HG03469 (cell line): ENCODE results near the gene SMYD3.

ENCODE experiments used
- ATAC-seq: cut with Tn5 transposase; IDR thresholded peaks from one replicate; pipeline ENCODE4 v1.9.1; 2021; ENCODE audit warnings: mild to moderate bottlenecking, moderate library complexity, moderate number of reproducible peaks; ENCODE audit not compliant: unreplicated experiment

The SMYD3 gene

DNA sequence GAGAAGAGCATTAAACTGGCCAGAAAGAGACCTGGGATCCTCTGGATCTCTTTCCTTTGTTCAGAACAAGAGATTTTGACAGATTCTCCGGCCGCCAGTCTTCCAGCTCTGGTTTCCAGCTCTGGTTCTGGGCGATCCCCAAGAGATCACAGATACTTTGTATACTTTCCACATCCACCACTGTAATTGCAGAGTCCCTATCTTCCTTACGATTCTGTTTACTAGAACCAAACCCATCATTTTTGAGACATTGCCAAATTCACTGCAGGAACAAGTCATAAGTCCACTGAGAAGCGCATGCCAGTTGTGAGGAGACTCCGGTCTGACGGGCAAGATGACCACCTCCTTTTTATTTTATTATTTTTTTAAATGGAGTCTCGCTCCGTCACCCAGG lies 505.2 kb downstream of the SMYD3 start:
- no peak for ATAC-seq

DNA sequence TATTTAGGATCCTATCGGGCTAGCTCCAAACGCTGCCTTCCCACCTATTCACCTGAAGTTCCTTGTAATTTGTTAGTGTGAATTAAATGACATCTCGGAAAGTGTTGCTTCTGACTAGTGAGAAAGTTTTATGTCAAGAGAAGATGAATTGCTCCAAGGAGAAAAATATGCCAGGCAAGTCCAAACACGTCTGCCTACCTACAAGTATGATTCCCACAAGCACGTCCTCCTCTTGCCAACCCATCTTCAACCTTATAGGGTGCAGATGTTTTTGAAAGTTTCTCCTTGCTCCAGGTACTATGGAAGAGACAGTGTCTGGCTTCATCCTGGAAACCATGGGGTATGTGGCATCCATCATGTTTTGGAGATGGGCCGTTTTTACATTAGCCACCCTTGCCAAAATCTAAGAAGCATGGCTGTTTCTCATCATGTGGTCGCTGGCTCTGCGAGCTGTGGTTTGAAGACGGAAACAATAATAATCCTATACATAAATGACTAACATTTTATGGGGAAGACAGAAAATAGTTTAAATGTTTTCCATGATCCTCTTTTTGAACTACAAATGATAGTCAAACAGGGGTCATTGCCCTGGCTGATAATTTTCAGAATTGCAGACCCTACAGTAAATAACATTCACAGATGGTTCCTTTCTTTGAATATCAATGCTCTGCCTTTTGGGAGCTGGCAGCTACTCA lies 505.8 kb downstream of the SMYD3 start:
- ATAC-seq, result no peak

DNA sequence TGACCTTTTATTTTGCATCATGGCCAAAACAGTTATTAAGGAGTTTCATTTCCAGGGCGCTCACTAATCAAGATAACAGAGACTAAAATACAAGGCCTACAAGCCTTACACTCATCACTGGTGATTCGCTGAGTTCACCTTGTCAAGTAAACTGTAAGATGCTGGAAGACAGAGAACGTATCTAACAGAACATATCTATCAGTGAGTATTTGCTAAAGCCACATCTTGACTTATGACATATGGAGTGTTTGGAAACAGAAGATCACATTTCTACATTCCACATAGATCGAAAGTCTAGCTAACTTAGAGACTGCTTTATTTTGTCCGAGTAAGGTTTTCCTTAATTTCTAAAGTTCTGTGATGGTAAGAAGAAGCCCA lies 506.5 kb downstream of the SMYD3 start:
- ATAC-seq, result no peak

DNA sequence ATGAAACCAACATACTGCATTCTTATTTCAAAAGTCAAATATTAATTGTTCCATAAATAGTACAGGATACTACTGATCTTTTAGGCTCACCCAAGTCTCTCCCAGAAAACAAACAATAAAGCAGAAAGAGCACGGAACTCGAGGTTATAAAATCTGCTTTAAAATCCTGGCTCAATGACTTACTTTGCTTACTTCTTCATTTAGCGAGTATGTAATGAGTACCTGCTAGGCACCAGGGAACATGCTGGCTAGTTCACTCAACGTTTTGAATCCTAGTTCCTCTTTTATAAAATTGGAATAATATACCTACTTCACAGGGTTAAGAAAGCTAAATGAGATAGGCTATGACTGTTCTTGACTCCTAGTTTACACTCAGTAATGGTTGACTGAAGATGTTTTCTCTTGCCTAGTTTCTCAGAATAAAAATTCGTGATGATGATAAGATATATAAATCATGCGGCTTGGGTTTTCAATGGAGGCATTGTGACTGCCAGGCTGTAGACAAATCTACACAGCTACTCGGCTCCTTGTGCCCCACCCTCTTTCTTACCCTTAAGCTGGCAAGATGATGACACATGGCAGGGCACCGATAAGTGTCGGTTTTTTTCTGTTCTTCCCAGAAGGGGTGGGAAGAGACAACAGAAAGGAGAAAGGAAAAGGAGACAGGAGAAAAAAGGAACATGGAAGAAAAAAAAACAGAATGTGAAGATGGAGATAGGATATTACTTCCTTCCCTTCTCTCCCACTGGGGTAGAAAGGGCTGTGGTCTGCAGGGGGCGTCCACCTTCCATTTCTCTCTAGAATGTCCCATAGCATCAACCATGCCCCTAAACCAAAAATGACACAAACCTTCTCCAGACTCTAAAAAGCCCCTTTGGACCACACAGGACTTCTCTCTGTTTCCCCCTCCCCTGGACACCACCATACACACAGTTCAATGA lies 507.1 kb downstream of the SMYD3 start:
- ATAC-seq, result peak; percentile 91

DNA sequence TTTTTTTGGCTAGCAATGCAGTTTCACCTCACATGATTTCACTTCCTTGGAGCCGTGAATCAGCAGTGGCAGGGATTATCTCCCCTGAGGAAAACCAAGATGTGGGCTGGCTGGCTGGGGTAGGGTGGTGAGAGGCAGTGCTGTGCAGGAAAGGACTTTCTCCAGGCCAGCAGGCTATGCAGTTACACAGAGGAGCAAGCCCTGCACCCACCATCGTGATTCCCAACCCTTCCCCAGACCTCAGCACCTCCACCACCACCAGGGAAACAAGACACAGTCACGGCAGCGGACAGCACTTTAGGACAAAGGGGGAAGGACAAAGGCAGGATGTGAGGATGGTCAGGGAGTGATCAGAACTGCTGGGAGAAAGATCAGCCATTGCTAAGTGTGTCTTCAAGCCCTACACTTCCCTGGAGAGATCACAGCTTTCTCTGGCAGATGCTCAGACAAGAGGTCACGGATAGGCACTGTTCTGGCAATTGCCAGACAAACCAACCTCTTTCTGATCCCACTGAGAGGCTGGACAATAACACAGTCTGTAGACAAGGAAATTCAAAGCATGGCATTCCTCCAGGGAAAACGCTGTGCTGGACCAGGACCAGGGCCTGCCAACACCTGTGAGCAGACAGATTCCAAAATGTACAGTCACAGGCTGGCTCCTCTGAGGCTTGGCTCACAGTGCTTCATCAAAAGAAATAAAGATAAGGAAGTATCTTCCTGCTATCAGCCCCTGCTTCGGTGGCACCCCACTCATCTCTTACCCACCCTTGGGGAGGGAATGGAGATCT lies 509.4 kb downstream of the SMYD3 start:
- ATAC-seq, result no peak

DNA sequence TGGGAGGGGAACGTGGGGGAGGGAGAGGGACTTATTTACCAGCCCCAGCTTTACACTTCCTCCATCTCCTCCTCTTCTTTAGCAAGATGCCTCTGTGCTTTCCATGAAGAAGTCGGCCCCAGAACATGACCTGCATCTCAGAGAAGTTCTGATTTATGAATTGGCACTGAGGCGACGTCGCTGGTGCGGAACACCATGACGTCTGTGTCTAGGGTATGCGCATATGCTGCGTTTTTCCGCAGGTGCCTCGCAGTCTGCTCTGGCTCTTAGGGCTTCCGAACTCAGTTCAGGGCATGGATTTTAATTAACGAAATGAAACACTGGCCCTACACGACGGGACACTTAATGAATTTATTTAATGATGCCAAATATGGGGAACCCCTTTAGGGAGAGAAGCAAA lies 510.3 kb downstream of the SMYD3 start:
- ATAC-seq, result no peak

DNA sequence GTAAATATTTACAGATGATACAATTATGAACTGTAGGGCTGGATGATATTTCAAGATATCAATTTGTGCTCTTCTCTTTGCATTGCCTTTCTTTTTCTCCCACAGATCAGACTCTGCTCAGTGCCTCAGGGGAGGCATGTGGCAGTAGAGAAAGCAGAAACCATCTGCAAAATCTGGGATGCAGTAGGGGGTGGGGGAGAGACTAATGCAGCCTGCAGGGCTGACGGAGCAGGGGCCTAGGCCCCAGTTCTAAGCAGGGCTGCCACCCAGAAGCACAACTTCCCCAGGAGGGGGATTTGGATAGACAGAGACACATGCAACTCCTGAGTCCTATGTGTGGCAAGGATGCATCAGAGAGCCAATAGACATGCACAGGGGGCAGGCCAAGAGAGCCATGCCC lies 511.6 kb downstream of the SMYD3 start:
- ATAC-seq, result no peak

DNA sequence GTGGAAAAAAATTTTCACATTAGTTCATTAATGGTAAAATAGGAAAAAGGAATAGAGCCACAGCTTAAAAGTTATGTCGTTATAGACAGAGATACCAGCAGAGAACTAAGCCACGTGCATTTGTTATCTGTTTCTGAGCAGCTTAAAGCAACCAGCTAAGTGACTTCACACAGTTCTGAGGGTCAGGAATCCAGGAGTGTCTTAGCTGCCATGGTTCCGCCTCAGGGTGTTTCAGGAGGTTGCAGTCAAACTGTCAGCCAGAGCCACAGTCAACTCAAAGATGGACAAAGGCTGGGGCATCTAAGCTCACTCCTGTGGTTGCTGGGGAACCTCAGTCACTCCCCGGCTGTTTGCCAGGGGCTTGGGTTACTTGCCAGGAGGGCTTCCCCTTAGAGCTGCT lies 515.8 kb downstream of the SMYD3 start:
- no peak for ATAC-seq

DNA sequence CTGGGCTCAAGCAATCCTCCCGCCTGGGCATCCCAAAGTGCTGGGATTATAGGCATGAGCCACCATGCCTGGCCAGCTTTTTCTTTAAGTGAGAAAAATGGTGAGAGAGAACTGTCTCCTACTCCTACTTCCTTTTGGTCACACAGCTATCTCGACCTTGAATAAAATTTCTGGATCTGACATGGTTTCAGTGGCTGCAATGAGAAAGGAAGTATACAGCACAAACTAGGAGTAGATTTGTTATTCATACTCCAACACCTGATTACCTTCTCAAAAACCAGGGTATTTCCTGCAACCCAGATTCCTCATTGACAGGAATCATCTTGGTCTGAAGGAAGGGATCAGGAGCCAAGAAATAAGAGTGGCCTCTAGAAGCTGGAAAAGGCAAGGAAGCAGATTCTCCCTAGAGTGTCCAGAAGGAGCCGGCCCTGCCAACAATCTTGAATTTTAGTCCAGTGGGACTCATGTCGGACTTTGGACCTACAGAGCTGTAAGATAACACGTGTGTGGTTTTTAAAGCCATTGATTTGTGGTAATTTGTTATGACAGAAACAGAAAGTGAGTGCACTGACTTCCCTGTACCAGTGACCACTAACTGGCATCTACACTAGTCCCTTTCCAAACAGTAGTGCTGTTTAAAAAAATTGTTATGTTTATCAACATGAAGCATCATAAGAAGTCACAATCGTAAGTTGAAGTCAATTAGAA lies 516.6 kb downstream of the SMYD3 start:
- no peak for ATAC-seq

DNA sequence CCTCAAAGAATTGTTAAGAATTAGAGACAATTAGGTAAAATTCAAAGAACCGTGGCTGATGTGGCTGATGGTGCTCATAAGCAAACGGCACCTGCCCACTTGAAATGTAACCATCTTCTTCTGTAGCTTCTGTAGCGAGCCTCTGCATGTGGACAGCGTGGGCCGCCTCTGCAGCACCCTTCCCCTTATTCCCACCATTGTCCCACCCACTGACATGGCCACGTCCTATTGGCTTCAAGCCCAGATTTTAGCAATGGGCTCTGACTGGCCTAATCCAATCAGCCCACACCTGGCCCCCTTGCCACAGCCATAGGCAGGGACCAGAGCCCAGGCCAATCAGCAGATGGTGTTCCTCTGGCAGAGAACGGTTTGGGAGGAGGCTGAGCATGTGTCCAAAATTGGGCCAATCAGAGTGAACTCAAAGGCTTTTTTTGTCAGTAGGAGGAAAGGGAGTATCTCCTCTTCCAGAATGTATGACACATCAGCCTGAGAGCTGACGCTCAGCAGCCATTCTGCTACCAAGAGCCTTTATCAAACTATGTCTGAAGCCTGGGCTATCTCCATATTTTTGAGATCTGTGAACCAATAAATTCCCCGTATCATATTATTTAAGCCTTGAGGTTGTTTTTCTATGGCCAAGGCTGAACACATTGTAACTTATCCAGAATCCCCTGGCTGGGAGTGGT lies 518.5 kb downstream of the SMYD3 start:
- no peak for ATAC-seq

DNA sequence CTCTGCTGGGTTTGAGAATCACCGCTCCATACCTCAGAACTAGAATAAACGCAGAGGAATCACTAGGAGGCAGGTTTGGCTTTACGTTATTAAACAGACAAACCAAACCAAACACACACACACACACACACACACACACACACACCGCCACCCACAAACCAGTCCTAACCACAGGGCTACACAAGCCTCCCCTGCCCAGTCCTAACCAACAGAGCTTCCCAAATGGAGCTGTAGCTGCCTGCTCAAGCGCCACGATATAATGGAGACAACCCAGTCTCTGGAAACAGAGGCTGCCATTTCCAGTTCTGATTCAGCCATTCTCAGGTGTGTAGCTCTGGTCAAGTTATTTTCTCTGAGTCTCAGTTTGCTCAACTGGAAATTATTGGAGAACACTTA lies 519.1 kb downstream of the SMYD3 start:
- ATAC-seq, result no peak

DNA sequence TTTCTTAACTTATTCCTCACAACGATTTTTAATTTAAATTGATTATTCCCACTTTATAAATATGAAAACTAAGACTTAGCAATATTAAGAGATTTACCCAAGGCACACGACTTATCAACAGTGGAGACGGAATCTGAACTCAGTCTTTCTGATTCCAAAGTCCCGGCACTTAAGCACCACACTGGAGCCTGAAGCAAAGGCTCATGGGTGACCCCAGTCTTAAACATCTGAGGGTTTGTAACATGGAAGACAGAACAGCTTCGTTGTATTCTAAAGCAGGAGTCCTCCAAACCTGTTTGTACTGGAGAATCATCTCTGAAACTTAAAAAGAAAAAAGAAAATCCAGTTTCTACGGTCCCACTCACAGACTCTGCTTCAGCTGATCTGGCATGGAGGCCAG lies 519.5 kb downstream of the SMYD3 start:
- ATAC-seq, result no peak

DNA sequence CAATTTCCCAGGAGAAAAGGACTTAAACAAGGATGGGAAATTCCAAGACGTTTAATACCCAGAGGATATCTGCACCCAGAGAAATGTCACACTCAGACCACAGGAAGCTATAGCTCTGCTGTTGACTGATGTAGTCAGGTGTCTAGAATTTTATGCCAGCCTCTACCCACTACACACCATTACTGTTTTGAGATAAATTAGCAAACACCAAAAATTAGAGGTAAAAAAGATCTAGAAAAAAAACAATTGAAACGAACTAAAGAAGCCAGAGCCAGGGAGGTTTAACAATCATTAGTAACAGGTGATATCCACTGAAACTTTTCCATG lies 519.9 kb downstream of the SMYD3 start:
- no peak for ATAC-seq

DNA sequence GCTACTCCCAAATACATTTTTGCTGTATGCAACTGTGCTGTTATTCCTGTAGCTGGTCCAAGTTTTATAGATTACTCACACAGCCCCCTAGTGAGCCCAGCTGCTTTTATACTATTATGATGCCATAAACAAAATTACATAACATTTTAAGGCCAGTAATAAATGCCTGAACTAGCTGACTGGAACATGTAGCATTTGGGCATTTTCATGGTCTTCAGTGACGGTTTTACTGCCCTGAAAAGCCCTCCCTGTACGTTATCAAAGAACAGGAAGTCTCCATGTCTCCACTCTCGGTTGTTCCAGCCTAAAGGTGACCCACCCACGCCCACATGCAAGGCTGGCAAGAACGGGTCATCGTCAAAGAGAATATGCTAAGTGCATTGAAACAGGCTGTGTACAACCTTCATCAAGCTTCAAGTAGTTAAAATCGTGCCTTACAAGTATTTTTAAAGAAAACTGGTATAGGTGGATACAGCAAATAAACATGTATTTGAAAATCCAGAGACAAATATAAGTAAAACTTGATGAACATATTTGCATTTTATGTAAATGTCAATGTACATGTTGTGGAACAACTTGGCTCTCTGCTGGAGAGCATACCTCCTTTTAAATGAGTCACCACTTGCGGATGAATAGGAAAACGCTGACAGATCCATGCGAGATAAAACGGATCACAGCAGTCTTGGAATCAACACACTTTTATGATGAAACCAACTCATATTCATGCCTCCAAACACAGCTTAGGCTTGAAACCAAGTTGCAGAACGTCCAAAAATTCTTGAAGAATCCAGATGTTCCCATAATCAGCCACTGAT lies 520.5 kb downstream of the SMYD3 start:
- ATAC-seq, result no peak

DNA sequence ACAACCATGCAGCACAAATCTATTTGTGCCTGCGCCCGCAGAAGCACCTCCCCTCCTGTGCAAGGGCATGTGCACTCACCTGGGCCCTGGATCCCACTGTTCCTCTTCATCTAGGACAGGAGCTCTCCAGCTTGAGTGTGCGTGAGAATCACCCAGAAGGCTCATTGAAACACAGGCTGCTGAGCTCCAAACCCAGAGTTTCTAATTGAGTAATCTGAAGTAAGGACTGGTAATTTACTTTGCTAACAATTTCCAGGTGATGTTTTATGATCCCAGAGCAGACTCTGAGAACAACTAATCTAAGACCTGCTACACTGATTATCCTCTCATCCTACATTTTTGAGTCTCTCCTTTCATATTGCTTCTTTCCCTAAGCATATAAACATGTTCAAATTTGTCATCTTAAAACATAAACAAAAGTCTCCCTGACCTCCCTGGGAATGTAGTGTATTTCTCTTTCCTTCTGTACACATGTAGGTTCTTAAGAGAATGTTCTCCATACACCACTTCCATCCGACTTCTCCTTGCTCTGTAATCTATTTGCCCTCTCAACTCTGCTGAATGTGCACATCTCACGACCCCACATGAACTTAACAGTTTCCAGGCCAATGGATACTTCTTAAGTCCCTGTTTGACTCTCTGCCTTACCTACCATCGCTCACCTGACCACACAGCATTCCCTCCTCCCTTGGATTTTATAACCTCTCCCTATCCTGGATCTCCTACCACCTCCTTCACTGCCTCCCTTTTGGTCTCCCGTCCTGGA lies 522.5 kb downstream of the SMYD3 start:
- no peak for ATAC-seq

DNA sequence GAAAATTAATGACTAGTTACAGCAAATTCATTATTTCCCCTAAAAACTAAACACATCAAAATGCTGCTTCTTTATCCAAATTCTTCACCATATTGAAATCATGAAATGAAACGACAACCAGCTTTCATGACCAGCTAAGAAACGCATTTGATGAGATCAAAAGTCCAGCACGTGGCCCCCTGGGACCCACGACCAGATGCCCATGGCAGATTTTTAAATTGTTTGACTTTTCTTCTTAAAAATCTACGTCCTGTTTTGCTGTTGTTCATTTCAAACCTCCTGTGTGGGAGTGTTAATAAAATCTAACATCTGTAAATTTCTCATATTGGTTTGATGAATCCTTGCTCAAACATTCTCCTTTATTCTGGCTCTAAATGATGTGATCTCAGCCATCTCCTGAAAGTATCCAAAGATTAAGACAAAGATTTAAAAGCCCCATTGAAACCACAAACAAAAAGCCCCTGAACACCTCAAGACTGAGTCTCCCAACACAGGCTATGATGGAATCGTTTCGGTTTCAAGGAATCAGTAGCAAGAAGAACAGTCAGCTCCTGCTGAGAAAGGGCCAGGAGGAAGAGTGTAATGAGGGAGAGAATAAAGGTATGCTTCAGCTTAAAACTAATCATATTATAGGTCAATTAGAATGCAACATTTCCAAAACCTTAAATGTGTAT lies 523.6 kb downstream of the SMYD3 start:
- no peak for ATAC-seq

DNA sequence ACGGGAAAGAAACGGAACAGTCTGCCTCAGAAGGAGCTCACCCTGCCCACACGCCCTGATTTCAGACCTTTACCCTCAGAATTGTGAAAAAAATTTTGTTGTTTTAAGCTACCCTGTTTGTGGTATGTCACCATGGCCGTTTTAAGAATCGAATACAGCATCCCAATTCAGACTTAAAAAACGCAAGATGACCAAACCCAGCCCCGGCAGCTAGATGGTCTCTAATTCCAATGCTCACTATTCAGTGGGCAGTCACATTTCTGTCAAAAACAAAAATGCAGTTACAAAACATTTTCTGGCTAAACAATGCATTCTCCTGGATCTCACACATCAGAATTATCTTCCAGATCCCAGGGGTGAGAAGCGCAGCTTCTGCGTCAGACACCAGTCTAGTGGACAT lies 527.5 kb downstream of the SMYD3 start:
- ATAC-seq, result no peak

DNA sequence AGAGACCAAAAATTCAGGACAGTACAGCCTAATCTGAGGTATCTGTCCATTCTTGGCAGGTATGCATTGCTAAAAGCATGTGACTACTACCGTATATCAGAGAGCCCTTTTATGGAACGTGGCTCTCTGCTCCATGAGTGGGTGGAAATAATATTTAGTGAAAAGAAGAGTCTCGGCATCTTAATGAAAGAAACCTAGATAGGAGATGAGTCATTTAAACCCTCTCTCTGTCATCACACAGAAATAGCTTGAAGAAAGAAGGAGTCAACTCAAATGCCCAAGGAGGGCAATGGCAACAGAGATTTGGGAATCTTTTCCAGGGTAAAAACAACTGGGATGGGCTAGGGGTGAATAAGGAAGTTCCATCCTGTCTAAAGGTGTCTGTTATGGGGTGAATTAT lies 528.2 kb downstream of the SMYD3 start:
- no peak for ATAC-seq
